HG02981 (cell line): ENCODE data around the gene NSUN3.
A peak's percentile ranks its signal among the peaks of the same experiment; 100 is the strongest.
"Not testable (repeated sequence)": the region's sequence is repeated elsewhere in the genome, so short reads cannot be mapped to it uniquely, and the experiment has no call there.

Experiments
- ATAC-seq: cut with Tn5 transposase; IDR thresholded peaks from one replicate; pipeline ENCODE4 v1.9.1; 2021; ENCODE audit warnings: mild to moderate bottlenecking, moderate library complexity; ENCODE audit not compliant: unreplicated experiment

The NSUN3 gene

GRCh38 chr3:94066506-94067500 is 3.9 kb downstream of the NSUN3 start:
- no peak for ATAC-seq

GRCh38 chr3:94069194-94069813 is 6.4 kb downstream of the NSUN3 start:
- no peak for ATAC-seq

GRCh38 chr3:94070341-94070911 is 7.6 kb downstream of the NSUN3 start:
- ATAC-seq, result peak; percentile 44

GRCh38 chr3:94071713-94072284 is 8.9 kb downstream of the NSUN3 start:
- ATAC-seq, result peak; percentile 88

- no peak for ATAC-seq
These were observed 13.2 kb downstream of the NSUN3 start for GRCh38 chr3:94076055-94076454.

- not testable (repeated sequence) for ATAC-seq
These were observed 17.7 kb downstream of the NSUN3 start for GRCh38 chr3:94080552-94080951.

GRCh38 chr3:94081884-94082283 is 19.0 kb downstream of the NSUN3 start:
- no peak for ATAC-seq

- ATAC-seq, result no peak
These were observed 19.6 kb downstream of the NSUN3 start for GRCh38 chr3:94082391-94082937.

GRCh38 chr3:94083261-94083660 is 20.4 kb downstream of the NSUN3 start:
- peak; percentile 82 for ATAC-seq

GRCh38 chr3:94089126-94089525 is 26.3 kb downstream of the NSUN3 start:
- ATAC-seq, result no peak

- ATAC-seq, result no peak
These were observed 29.2 kb downstream of the NSUN3 start for GRCh38 chr3:94092086-94092485.

GRCh38 chr3:94093151-94093550 is 30.3 kb downstream of the NSUN3 start:
- no peak for ATAC-seq

GRCh38 chr3:94095111-94095510 is 32.2 kb downstream of the NSUN3 start:
- no peak for ATAC-seq

- ATAC-seq, result no peak
These were observed 35.6 kb downstream of the NSUN3 start for GRCh38 chr3:94098452-94098851.

GRCh38 chr3:94099311-94099710 is 36.5 kb downstream of the NSUN3 start:
- ATAC-seq, result no peak

- ATAC-seq, result no peak
These were observed 39.0 kb downstream of the NSUN3 start for GRCh38 chr3:94101860-94102259.

GRCh38 chr3:94106268-94106667 is 43.4 kb downstream of the NSUN3 start:
- no peak for ATAC-seq

GRCh38 chr3:94110232-94110631 is 47.4 kb downstream of the NSUN3 start:
- ATAC-seq, result not testable (repeated sequence)

- ATAC-seq, result no peak
These were observed 48.0 kb downstream of the NSUN3 start for GRCh38 chr3:94110854-94111253.

- ATAC-seq, result no peak
These were observed 51.8 kb downstream of the NSUN3 start for GRCh38 chr3:94114666-94115065.

GRCh38 chr3:94115482-94115881 is 52.6 kb downstream of the NSUN3 start:
- no peak for ATAC-seq
